Coronary artery (tissue), 2 donors: ENCODE measurements around the gene XRN1.

Experiments used
- DNase-seq: peaks from one replicate; pipeline ENCODE4 v3.0.0-alpha.2; 2017; ENCODE audit warnings: low spot score
- H3K27ac ChIP-seq, 2 donors: fragments of 200-600 bp; sonication (generic); one replicate each; pipeline ENCODE4 v1.5.1; 2016 to 2019
- H3K4me3 ChIP-seq: fragments of 200-600 bp; sonication (generic); 2 replicates; pipeline ENCODE4 v1.5.1; 2016; ENCODE audit warnings: mild to moderate bottlenecking, moderate library complexity
- TF ChIP-seq, protein P1 (sequence below): fragments of 200-600 bp; sonication (generic); IDR thresholded peaks from one replicate; pipeline ENCODE4 v1.5.1; 2019; ENCODE audit warnings: antibody characterized with exemption

Gene XRN1, protein sequence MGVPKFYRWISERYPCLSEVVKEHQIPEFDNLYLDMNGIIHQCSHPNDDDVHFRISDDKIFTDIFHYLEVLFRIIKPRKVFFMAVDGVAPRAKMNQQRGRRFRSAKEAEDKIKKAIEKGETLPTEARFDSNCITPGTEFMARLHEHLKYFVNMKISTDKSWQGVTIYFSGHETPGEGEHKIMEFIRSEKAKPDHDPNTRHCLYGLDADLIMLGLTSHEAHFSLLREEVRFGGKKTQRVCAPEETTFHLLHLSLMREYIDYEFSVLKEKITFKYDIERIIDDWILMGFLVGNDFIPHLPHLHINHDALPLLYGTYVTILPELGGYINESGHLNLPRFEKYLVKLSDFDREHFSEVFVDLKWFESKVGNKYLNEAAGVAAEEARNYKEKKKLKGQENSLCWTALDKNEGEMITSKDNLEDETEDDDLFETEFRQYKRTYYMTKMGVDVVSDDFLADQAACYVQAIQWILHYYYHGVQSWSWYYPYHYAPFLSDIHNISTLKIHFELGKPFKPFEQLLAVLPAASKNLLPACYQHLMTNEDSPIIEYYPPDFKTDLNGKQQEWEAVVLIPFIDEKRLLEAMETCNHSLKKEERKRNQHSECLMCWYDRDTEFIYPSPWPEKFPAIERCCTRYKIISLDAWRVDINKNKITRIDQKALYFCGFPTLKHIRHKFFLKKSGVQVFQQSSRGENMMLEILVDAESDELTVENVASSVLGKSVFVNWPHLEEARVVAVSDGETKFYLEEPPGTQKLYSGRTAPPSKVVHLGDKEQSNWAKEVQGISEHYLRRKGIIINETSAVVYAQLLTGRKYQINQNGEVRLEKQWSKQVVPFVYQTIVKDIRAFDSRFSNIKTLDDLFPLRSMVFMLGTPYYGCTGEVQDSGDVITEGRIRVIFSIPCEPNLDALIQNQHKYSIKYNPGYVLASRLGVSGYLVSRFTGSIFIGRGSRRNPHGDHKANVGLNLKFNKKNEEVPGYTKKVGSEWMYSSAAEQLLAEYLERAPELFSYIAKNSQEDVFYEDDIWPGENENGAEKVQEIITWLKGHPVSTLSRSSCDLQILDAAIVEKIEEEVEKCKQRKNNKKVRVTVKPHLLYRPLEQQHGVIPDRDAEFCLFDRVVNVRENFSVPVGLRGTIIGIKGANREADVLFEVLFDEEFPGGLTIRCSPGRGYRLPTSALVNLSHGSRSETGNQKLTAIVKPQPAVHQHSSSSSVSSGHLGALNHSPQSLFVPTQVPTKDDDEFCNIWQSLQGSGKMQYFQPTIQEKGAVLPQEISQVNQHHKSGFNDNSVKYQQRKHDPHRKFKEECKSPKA (N-terminal part only)

DNA sequence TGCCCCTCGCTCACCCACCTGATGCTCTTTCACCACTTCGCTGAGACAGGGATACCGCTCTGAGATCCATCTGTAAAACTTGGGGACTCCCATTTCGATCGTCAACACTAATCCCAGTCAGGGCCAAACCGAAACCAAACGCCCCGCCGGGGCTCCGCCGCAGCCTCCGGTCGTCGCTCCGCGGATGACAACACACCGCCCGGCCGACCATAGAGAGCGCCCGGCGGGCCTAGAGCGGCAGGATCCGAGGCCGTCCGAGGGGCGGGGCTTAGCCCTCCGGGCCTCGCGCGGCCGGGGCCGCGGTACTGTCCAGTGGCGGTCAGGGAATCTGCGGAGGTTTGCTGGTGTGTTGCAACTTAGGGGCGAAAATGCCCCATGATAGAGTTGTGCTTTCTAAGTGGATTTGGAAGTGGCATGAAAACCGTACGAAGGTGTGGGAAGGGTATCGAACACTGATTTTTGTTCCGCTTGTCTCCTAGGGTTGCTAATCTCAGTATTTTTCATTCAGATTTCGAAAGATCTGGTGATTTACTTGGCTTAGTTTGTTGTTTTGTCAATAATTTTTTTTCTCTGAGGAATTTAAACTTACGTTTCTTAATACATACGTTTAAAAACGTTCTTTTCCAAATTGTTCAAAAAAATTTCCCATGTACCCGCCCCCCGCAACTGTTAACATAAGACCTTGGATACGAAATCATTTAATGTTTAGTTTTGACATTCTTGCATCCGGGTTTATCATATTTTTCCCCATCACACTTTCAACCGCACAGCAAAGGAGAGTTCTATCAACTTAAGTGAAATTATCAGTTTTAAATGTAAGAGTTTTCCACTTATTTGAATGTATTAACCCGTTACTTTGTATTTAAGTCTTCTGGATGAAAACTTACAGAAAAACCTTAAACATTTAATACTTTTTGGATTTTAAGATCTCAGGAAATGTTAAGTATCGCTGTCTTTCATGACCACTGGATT is at the start of gene XRN1:
XRN1 (minus strand) TSS at position 186 of the 972 bp plus-strand sequence; CDS start at position 93, 93 bp downstream.
- DNase-seq, result peak; percentile 97
- peak within 1 kb of the TSS; percentile 80 for H3K4me3 ChIP-seq
- H3K27ac ChIP-seq, result peak within 1 kb of the TSS; percentile 94 to 98
- TF ChIP-seq, protein P1, sequence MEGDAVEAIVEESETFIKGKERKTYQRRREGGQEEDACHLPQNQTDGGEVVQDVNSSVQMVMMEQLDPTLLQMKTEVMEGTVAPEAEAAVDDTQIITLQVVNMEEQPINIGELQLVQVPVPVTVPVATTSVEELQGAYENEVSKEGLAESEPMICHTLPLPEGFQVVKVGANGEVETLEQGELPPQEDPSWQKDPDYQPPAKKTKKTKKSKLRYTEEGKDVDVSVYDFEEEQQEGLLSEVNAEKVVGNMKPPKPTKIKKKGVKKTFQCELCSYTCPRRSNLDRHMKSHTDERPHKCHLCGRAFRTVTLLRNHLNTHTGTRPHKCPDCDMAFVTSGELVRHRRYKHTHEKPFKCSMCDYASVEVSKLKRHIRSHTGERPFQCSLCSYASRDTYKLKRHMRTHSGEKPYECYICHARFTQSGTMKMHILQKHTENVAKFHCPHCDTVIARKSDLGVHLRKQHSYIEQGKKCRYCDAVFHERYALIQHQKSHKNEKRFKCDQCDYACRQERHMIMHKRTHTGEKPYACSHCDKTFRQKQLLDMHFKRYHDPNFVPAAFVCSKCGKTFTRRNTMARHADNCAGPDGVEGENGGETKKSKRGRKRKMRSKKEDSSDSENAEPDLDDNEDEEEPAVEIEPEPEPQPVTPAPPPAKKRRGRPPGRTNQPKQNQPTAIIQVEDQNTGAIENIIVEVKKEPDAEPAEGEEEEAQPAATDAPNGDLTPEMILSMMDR, result no peak

DNA sequence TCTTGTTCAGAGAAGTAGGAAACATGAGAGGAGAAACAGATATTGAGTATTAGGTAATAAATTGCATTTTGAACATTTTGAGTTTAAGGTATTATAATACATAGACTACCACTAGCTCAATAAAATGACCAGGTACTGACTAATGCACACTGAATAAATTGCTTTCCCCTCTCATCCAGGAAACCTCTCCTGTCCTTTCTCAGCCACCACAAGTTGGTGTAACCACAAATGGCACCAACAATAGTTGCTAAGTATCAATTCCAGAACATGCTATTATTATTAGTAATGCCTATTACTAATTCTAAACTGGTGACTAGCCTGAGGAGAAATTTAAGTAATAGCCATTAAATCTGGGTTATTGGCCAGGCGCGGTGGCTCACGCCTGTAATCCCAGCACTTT is 47.3 kb upstream of the XRN1 start:
- DNase-seq, result no peak
- H3K27ac ChIP-seq, result no peak overlapping the region
- TF ChIP-seq, protein P1, result no peak
- no peak overlapping the region for H3K4me3 ChIP-seq

DNA sequence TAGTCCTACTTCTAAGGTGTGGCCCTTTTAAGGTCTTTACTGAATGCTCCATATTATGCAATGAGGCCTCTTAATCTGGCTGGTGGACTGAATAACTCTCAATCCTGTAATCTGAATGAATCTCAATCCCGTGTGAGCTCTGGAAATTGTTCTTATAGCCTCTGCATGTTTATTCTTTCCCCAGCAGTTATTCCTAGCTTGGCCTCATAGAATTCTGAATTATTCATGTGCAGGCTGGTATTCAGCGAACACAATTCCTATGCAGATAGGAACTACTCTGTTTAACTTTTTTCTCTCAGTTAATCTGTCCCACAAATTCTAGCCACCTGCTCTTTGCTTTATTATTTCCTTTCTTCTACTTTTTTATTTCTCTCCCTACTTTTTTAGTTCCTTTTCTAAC is 44.3 kb upstream of the XRN1 start:
- TF ChIP-seq, protein P1, result no peak
- no peak for DNase-seq
- no peak overlapping the region for H3K4me3 ChIP-seq

DNA sequence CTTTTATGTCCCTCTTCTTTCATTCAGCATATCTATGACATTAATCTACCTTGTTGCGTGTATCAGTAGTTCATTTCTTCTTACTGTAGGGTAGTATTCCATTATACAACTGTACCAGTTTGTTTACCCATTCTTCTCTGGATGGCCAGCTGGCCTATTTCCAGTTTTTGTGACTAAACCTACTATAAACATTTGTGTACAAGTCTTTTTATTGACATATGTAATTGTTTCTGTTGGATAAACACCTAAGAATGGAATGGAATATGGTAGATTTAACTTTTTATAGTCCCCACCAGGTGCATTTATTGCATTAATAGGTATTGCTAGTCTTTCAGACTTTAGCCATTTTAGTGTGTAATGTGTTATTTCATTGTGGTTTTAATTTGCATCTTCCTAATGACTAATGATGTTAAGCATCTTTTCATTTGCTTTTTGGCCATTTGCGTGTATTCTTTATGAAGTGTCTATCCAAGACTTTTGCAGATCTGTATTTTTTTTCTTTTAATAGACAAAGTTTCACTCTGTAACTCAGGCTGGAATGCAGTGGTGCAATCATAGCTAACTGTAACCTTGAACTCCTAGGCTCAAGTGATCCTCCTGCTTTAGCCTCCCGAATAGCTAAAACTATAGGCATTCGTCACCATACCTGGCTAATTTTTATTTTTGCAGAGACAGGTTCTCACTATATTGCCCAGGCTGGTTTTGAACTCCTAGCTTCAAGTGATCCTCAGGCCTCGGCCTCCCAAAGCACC is 41.9 kb upstream of the XRN1 start:
- no peak overlapping the region for H3K4me3 ChIP-seq
- TF ChIP-seq, protein P1, result no peak

More for the DNA sequence above, 44.3 kb upstream of the XRN1 start:
- H3K27ac ChIP-seq, result no peak overlapping the region

DNA sequence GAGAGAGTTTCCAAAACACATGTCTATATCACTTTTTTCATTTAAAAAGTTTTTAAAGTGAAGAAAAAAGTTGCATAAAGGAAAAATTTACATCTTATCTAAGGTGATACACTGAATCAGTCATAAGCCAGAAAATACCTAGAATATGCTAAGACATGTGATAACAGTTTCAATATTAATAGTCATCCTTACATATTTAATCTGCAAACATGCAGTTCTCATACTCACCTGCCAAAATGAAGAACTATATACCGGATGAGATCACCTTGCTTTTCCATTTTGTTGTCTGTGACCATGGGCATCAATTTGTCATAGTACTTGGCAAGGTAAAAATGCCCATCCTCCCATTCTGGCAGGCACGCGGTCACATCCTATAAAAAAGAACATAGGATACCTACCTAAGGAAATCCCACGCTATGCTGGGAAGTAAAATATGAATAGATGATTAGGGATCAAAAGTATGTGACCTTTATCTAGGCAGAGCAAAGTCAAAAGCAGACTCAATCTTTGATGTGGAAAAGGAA is 37.1 kb upstream of the XRN1 start:
- TF ChIP-seq, protein P1, result no peak
- H3K4me3 ChIP-seq, result no peak overlapping the region

More for the DNA sequence above, 41.9 kb upstream of the XRN1 start:
- no peak overlapping the region for H3K27ac ChIP-seq
- DNase-seq, result no peak

More for the DNA sequence above, 37.1 kb upstream of the XRN1 start:
- no peak overlapping the region for H3K27ac ChIP-seq
- DNase-seq, result no peak
